Activated CD4-positive, alpha-beta T cell treated with anti-CD3 and anti-CD28 coated beads, Interleukin-2, Interleukin-6, amounts not matched to agents 100 ng/mL and 50 ng/mL, durations not matched to agents 16 hours and 8 hours (primary cell): ENCODE data around the gene ZMYND19.
"Not testable (repeated sequence)": the region's sequence is repeated elsewhere in the genome, so short reads cannot be mapped to it uniquely, and the experiment has no call there.

ENCODE experiments used
- DNase-seq: peaks from one replicate; pipeline ENCODE4 v3.0.0-alpha.2; 2020

Gene ZMYND19

GRCh38 chr9:137590469-137591383 lies at the start of gene ZMYND19:
Gene ZMYND19, minus strand, starts transcription at chr9:137590512. Its CDS starts 249 bp downstream, at chr9:137590263.
- DNase-seq = peak; percentile 94

- peak; percentile 44 for DNase-seq
Observed at GRCh38 chr9:137639303-137640051, 49.2 kb upstream of the ZMYND19 start.

- no peak for DNase-seq
Observed at GRCh38 chr9:137638680-137639079, 48.4 kb upstream of the ZMYND19 start.

- no peak for DNase-seq
Observed at GRCh38 chr9:137634016-137634415, 43.7 kb upstream of the ZMYND19 start.

GRCh38 chr9:137632230-137633161 lies 42.2 kb upstream of the ZMYND19 start:
- no peak for DNase-seq

- DNase-seq = no peak
Observed at GRCh38 chr9:137631345-137632229, 41.3 kb upstream of the ZMYND19 start.

GRCh38 chr9:137630679-137631078 lies 40.4 kb upstream of the ZMYND19 start:
- no peak for DNase-seq

GRCh38 chr9:137630126-137630525 lies 39.8 kb upstream of the ZMYND19 start:
- no peak for DNase-seq

GRCh38 chr9:137627406-137627805 lies 37.1 kb upstream of the ZMYND19 start:
- DNase-seq = not testable (repeated sequence)

- no peak for DNase-seq
Observed at GRCh38 chr9:137626464-137626863, 36.2 kb upstream of the ZMYND19 start.

GRCh38 chr9:137622211-137622610 lies 31.9 kb upstream of the ZMYND19 start:
- DNase-seq = not testable (repeated sequence)

- peak; percentile 40 for DNase-seq
Observed at GRCh38 chr9:137621131-137621757, 30.9 kb upstream of the ZMYND19 start.

- no peak for DNase-seq
Observed at GRCh38 chr9:137620581-137620980, 30.3 kb upstream of the ZMYND19 start.

- DNase-seq = no peak
Observed at GRCh38 chr9:137620048-137620405, 29.7 kb upstream of the ZMYND19 start.

GRCh38 chr9:137619240-137620047 lies 29.1 kb upstream of the ZMYND19 start:
- DNase-seq = peak; percentile 51

- peak; percentile 93 for DNase-seq
Observed at GRCh38 chr9:137618105-137619067, 28.1 kb upstream of the ZMYND19 start, which contains the start of gene EHMT1. Gene EHMT1, plus strand, starts transcription at chr9:137619005. Its CDS starts 24 bp downstream, at chr9:137619029.

GRCh38 chr9:137615387-137615871 lies 25.1 kb upstream of the ZMYND19 start:
- no peak for DNase-seq

- no peak for DNase-seq
Observed at GRCh38 chr9:137614631-137615386, 24.5 kb upstream of the ZMYND19 start.
